ENCODE data around the gene XRCC3.
A peak's percentile ranks its signal among the peaks of the same experiment; 100 is the strongest.

GRCh38 chr14:103749860-103750259 lies 34.6 kb upstream of the XRCC3 start:
- TF ChIP-seq CTCF (IDR thresholded peaks at IDR 0.05; ENCODE audit: low read length) (peak; percentile 65), EZH2 (IDR thresholded peaks at IDR 0.05; ENCODE audit: borderline replicate concordance, low read length) (no peak)
